COR-L47 (cell line): ENCODE data around the gene LCN2.
"Not testable (repeated sequence)": the region's sequence is repeated elsewhere in the genome, so short reads cannot be mapped to it uniquely, and the experiment has no call there.

Source experiments
- DNase-seq: peaks from one replicate; lab custom pipeline; 2025; lab: John Stamatoyannopoulos, UW

LCN2 gene

GRCh38 chr9:128128836-128129590 lies 20.2 kb upstream of the LCN2 start:
- no peak for DNase-seq

- not testable (repeated sequence) for DNase-seq
These were observed 19.2 kb upstream of the LCN2 start for GRCh38 chr9:128129976-128130590.

GRCh38 chr9:128130651-128131050 lies 18.6 kb upstream of the LCN2 start:
- DNase-seq: not testable (repeated sequence)

GRCh38 chr9:128131346-128131745 lies 17.9 kb upstream of the LCN2 start:
- not testable (repeated sequence) for DNase-seq

GRCh38 chr9:128132139-128132538 lies 17.1 kb upstream of the LCN2 start:
- DNase-seq: peak; percentile 18

- not testable (repeated sequence) for DNase-seq
These were observed 13.7 kb upstream of the LCN2 start for GRCh38 chr9:128135561-128135960.

GRCh38 chr9:128136816-128137793 lies 12.1 kb upstream of the LCN2 start:
- DNase-seq: no peak

- no peak for DNase-seq
These were observed 11.3 kb upstream of the LCN2 start for GRCh38 chr9:128138001-128138400.

GRCh38 chr9:128139621-128140020 lies 9.6 kb upstream of the LCN2 start:
- no peak for DNase-seq

GRCh38 chr9:128141604-128142003 lies 7.6 kb upstream of the LCN2 start:
- no peak for DNase-seq

- no peak for DNase-seq
These were observed 7.2 kb upstream of the LCN2 start for GRCh38 chr9:128142061-128142460.

GRCh38 chr9:128142596-128142995 lies 6.7 kb upstream of the LCN2 start:
- no peak for DNase-seq

- no peak for DNase-seq
These were observed 5.6 kb upstream of the LCN2 start for GRCh38 chr9:128143525-128144238.

- DNase-seq: no peak
These were observed 4.7 kb upstream of the LCN2 start for GRCh38 chr9:128144239-128145181.

GRCh38 chr9:128145536-128145935 lies 3.7 kb upstream of the LCN2 start:
- DNase-seq: no peak

- no peak for DNase-seq
These were observed 3.3 kb upstream of the LCN2 start for GRCh38 chr9:128145951-128146351.

GRCh38 chr9:128146591-128147120 lies 2.6 kb upstream of the LCN2 start:
- DNase-seq: no peak

GRCh38 chr9:128148509-128149000 lies 698 bp upstream of the LCN2 start:
- no peak for DNase-seq

- no peak for DNase-seq
These were observed 819 bp downstream of the LCN2 start for GRCh38 chr9:128149951-128150593.
